Hematopoietic multipotent progenitor cell treated with erythropoietin and hydrocortisone succinate and interleukin-3 and kit ligand, for 4 days (in vitro differentiated cells): ENCODE measurements around the gene PSMA5.
"Not testable (repeated sequence)": the region's sequence is repeated elsewhere in the genome, so short reads cannot be mapped to it uniquely, and the experiment has no call there.

Experiments
- DNase-seq: peaks from one replicate; pipeline ENCODE4 v3.0.0-alpha.2; 2015

Gene PSMA5

GRCh38 chr1:109426281-109427170, at the start of gene PSMA5:
Gene PSMA5 (minus strand): TSS chr1:109426448. CDS start chr1:109426330, 118 bp downstream.
- peak; percentile 100 for DNase-seq

DNA sequence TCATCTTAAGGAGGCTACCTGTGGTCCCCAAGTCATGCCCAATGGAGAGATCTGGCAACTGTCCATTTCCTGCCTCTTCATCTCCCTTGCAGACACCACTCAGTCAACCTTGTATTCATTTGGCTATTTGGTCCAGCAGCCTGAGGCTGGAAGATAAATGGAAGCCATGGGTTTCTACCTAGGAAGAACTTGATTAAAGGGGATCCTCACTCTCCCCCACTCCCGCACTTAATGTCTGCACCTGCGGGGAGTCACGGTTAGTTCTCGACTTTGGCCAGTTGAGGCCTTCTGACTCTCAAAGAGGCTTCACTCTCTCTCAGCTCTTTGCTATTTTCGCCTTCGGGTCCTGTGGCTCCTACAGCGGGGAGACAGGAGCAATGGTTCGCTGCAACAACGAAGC, 49.0 kb upstream of the PSMA5 start:
- DNase-seq: no peak

- DNase-seq: peak; percentile 70
Observed at GRCh38 chr1:109474697-109475096, 48.4 kb upstream of the PSMA5 start.

DNA sequence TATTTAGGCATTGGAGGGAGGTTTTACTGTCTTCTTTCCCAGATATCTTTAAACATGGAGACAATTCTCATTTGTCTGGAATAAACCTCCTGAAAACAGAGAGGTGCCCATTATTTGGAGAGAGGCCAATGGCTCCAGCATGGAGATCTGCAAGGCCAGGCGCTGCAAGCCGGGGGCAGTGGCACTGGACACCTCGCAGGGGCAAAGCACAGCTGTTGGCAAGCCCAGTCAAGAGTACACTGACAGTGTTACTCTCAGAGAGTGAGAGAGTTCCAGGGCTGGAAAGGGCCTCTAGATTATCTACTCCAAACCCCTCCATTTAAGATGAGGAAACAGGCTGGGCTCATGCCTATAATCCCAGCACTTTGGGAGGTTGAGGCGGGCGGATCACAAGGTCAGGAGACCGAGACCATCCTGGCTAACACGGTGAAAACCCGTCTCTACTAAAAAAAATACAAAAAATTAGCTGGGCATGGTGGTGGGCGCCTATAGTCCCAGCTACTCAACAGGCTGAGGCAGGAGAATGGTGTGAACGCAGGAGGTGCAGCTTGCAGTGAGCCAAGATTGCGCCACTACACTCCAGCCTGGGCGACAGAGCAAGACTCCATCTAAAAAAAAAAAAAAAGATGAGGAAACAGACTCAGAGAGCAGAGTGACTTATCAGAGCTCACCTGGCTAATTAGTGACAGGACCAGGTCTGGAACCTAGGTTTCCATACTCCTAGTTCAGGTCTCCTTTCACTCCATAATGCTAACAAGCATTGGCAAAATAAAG, 47.2 kb upstream of the PSMA5 start:
- DNase-seq: not testable (repeated sequence)

GRCh38 chr1:109472779-109473178, 46.5 kb upstream of the PSMA5 start:
- DNase-seq: no peak

- no peak for DNase-seq
Observed at GRCh38 chr1:109470245-109470644, 44.0 kb upstream of the PSMA5 start.

GRCh38 chr1:109468903-109469302, 42.7 kb upstream of the PSMA5 start:
- no peak for DNase-seq

DNA sequence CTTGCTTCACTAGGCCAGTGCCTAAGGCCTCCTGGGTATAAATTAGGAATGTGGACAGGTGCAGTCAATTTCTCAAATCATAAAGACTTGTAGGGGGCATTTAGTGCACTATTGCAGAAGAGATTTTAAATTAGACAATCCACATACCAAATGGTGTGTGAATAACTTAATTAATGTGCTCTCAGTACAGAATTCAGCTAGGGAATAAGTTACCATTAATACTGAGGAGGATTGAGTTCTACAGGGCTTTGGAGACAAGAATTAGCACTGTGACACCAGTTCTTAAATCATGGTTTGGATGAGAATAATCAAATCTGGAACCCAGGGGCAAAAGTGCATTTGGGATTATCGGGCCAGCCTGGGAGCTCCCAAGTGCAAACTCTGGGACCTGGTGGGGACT, 41.8 kb upstream of the PSMA5 start:
- DNase-seq: no peak

DNA sequence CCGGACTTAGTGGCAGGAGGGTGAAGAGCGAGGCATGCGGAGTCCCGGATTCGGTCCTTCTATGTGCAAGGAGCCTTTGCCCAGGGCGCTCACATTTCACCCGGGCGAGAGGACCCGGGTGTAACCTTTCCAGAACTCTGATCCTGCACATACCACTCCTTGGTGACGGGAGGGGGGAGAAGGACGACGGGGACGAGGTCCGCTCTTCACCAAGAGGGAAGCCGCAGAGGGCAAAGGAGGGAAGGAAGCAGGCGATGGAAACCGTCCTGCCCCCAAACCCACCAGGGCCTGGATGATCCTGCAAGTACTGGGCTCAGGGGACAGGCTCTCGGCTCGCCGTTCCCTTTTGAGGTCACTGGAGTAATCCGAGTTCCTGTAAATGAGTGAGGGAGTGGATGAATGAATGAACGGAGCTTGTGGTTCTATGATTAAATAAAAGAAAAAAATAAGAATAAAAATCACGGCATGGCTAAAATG, 41.1 kb upstream of the PSMA5 start:
- no peak for DNase-seq

DNA sequence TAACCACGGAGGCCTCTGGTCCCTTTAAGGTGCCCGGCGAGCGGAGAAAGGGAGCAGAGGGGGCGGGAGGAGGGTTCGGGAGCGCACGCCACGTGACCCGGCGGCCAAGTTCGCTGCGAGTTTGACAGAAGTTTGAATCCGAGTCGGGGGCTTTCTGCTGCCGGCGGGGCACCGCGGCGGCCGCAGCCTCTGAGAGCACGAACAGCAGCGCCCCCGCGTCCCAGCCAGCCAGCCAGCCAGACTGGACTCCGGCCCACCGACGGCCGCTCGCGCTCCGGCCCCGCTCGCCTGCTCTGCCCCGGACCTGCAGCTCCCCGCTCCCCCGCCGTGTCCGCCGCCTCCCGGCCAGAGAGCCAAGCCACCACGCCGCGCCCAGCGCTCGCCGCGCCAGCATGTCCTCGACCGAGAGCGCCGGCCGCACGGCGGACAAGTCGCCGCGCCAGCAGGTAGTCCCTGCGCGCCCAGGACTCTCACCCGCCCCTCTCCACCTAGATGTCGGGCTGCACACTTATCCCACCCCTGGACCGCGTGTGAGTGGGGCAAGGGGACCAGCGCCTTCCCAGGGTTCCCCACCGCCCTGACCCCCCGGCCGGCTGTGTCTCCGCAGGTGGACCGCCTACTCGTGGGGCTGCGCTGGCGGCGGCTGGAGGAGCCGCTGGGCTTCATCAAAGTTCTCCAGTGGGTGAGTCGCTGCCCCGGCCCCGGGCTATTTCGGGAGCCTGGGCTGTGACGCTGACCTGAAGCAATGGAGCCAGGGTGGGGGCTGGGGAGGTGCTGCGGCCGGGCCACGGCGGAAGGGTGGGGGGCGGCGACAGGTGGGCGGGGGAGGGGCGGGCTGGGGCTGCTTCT, 40.4 kb upstream of the PSMA5 start, which contains the start of gene SYPL2:
SYPL2 (plus strand) TSS at position 95 of the 849 bp plus-strand sequence; CDS start at position 393, 298 bp downstream.
- DNase-seq: peak; percentile 31

GRCh38 chr1:109466125-109466451, 39.8 kb upstream of the PSMA5 start:
- DNase-seq: no peak

GRCh38 chr1:109457819-109458218, 31.6 kb upstream of the PSMA5 start:
- no peak for DNase-seq

GRCh38 chr1:109454497-109455133, 28.4 kb upstream of the PSMA5 start:
- DNase-seq: no peak

GRCh38 chr1:109447524-109447923, 21.3 kb upstream of the PSMA5 start:
- no peak for DNase-seq

GRCh38 chr1:109445949-109446695, 19.9 kb upstream of the PSMA5 start:
- not testable (repeated sequence) for DNase-seq

GRCh38 chr1:109444346-109444745, 18.1 kb upstream of the PSMA5 start:
- DNase-seq: no peak

GRCh38 chr1:109443476-109443875, 17.2 kb upstream of the PSMA5 start:
- no peak for DNase-seq

DNA sequence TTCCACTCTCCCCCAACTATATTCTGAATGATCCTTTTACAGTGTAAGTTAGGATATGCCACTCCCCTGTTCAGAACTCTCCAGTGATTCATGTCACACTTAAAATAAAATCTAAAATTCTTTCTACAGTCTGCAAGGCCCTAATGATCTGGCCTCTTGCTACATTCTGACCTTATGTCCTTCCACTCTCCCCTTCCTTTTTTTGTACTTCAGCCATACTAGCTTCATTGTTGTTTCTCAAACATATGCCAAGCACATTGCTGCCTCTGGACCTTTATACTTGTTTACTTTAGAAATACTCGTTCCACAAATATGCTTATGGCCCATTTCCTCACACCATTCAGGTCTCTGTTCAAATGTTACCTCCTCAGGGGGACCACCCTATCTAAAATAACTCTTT, 14.8 kb upstream of the PSMA5 start:
- no peak for DNase-seq

GRCh38 chr1:109438798-109439297, 12.6 kb upstream of the PSMA5 start:
- no peak for DNase-seq

GRCh38 chr1:109434484-109434883, 8.2 kb upstream of the PSMA5 start:
- no peak for DNase-seq

GRCh38 chr1:109433322-109433721, 7.1 kb upstream of the PSMA5 start:
- DNase-seq: no peak
